PC-3 (cell line): ENCODE results near the gene MIA. TPM values are rescaled to one million over a fixed set of nuclear protein-coding genes. Genes with fewer than 3 reads are reported as not detected.
"Not testable (repeated sequence)": the region's sequence is repeated elsewhere in the genome, so short reads cannot be mapped to it uniquely, and the experiment has no call there.

Source experiments
- ATAC-seq: fragments of 200-7000 bp; cut with Tn5 transposase; 2 replicates; pipeline ENCODE4 v1.9.1; 2020; ENCODE audit warnings: mild to moderate bottlenecking, moderate library complexity
- BruUV-seq: library from RNA; stranded (reverse); fragments of 400-500 nt; replicated peaks from 2 replicates; lab custom pipeline; 2021; lab: Mats Ljungman, UMichigan
- CTCF ChIA-PET: fragments of 300-600 bp; sonication (Branson Sonifier 250); formaldehyde crosslinking; loops from one replicate; lab custom pipeline; 2022; ENCODE audit warnings: antibody characterized with exemption; lab: Charles Lee
- POLR2A ChIA-PET: fragments of 300-600 bp; sonication (Branson Sonifier 250); formaldehyde crosslinking; loops from one replicate; lab custom pipeline; 2022; ENCODE audit warnings: antibody characterized with exemption; ENCODE audit not compliant: unreplicated experiment; lab: Charles Lee
- DNase-seq: peaks from one replicate; pipeline ENCODE4 v3.0.0-alpha.2; 2015
- H2AFZ ChIP-seq: fragments of 300-600 bp; sonication (generic); 2 replicates; pipeline ENCODE4 v1.6.0; 2016; ENCODE audit warnings: antibody characterized with exemption, low read length
- H3F3A ChIP-seq: fragments of 300-600 bp; sonication (generic); one replicate; pipeline ENCODE4 v1.6.0; 2017; ENCODE audit warnings: antibody characterized with exemption, low read length, control low read depth, mild to moderate bottlenecking; ENCODE audit not compliant: unreplicated experiment
- H3K27ac ChIP-seq: fragments of 300-600 bp; sonication (generic); 2 replicates; pipeline ENCODE4 v1.5.1; 2016; ENCODE audit warnings: mild to moderate bottlenecking, low read length
- H3K27me3 ChIP-seq: fragments of 300-600 bp; sonication (generic); 2 replicates; pipeline ENCODE4 v1.6.1; 2016; ENCODE audit warnings: low read length, mixed read lengths
- H3K36me3 ChIP-seq: fragments of 300-600 bp; sonication (generic); 2 replicates; pipeline ENCODE4 v1.6.1; 2016; ENCODE audit warnings: low read depth, mixed run types, low read length, mixed read lengths
- H3K4me1 ChIP-seq: fragments of 300-600 bp; sonication (generic); 2 replicates; pipeline ENCODE4 v1.5.1; 2016; ENCODE audit warnings: low read length; ENCODE audit not compliant: insufficient read depth
- H3K4me2 ChIP-seq: fragments of 300-600 bp; sonication (generic); 2 replicates; pipeline ENCODE4 v1.6.0; 2016; ENCODE audit warnings: low read length
- H3K4me3 ChIP-seq: fragments of 300-600 bp; sonication (generic); 2 replicates; pipeline ENCODE4 v1.5.1; 2016; ENCODE audit warnings: mild to moderate bottlenecking, low read length, mixed read lengths
- H3K79me2 ChIP-seq: fragments of 300-600 bp; sonication (generic); 2 replicates; pipeline ENCODE4 v1.6.1; 2017; ENCODE audit warnings: low read length, mixed read lengths
- H3K9ac ChIP-seq: fragments of 300-600 bp; sonication (generic); 2 replicates; pipeline ENCODE4 v1.6.0; 2016; ENCODE audit warnings: mild to moderate bottlenecking, low read length
- H3K9me2 ChIP-seq: fragments of 300-600 bp; sonication (generic); replicated peaks from 2 replicates; pipeline ENCODE4 v1.6.1; 2016; ENCODE audit warnings: mixed run types, low read length, mixed read lengths
- H3K9me3 ChIP-seq: fragments of 300-600 bp; sonication (generic); 2 replicates; pipeline ENCODE4 v1.6.1; 2016; ENCODE audit warnings: low read length, mixed read lengths
- H4K20me1 ChIP-seq: fragments of 300-600 bp; sonication (generic); 2 replicates; pipeline ENCODE4 v1.6.1; 2016; ENCODE audit warnings: low read length, mixed read lengths
- CTCF ChIP-seq: fragments of 300-600 bp; sonication (generic); conservative IDR thresholded peaks from 2 replicates; pipeline ENCODE4 v1.5.1; 2017; ENCODE audit warnings: antibody characterized with exemption, low read depth, mild to moderate bottlenecking, low read length
- EZH2 ChIP-seq: fragments of 300-600 bp; sonication (generic); IDR thresholded peaks from one replicate; pipeline ENCODE4 v1.6.1; 2017; ENCODE audit warnings: antibody characterized with exemption, mild to moderate bottlenecking, low read length; ENCODE audit not compliant: unreplicated experiment
- EZH2phosphoT487 ChIP-seq: fragments of 300-600 bp; sonication (generic); IDR thresholded peaks from 2 replicates; pipeline ENCODE4 v1.6.1; 2018; ENCODE audit warnings: mild to moderate bottlenecking, antibody characterized with exemption, low read length, borderline replicate concordance
- intact Hi-C: fragments of 100-400 bp; cut with micrococcal nuclease; formaldehyde crosslinking; loops from 2 replicates; pipeline ENCODE4 v1.9.0; 2023
- total RNA-seq: library from RNA; depleted of rRNA; stranded (reverse); fragments of >200 nt; gene quantifications from 2 replicates; pipeline ENCODE4 v1.2.3, GENCODE V29; 2014

The MIA gene
- total RNA-seq, 1 experiment from 2014 or later = not detected

GRCh38 chr19:40815223-40815622, 39.9 kb downstream of the MIA start:
- ATAC-seq = no peak
- BruUV-seq = no TSS peak
- no peak for DNase-seq
- Histone ChIP-seq H2AFZ (no peak overlapping the region), H4K20me1 (no peaks in the 10 kb centered on the region), H3K27me3 (no peaks in the 10 kb centered on the region), H3K79me2 (no peaks in the 10 kb centered on the region), H3K4me2 (no peak overlapping the region), H3K27ac (no peak overlapping the region), H3K9me2 (no peaks in the 10 kb centered on the region), H3K36me3 (no peaks in the 10 kb centered on the region), H3K9me3 (no peaks in the 10 kb centered on the region), H3F3A (no peaks in the 10 kb centered on the region), H3K9ac (no peak overlapping the region), H3K4me1 (no peaks in the 10 kb centered on the region), H3K4me3 (no peak overlapping the region)
- no peak for TF ChIP-seq EZH2
- TF ChIP-seq EZH2phosphoT487 = no peak
- no peak for TF ChIP-seq CTCF
- ChIA-PET CTCF (no interaction called here), POLR2A (no interaction called here)
- intact Hi-C loops = loop anchor here (5.0 kb wide), 1 partner anchor 153 kb away; no protein-coding TSS in a partner anchor

GRCh38 chr19:40818480-40819399, 43.4 kb downstream of the MIA start:
- H3F3A ChIP-seq, DNase-seq, H2AFZ ChIP-seq, H3K9me2 ChIP-seq, POLR2A ChIA-PET, BruUV-seq, H3K27ac ChIP-seq, CTCF ChIA-PET, H3K4me1 ChIP-seq, H3K27me3 ChIP-seq, H3K9ac ChIP-seq, H3K36me3 ChIP-seq, H3K9me3 ChIP-seq, H3K4me3 ChIP-seq, H3K79me2 ChIP-seq, H4K20me1 ChIP-seq: not testable (repeated sequence)
- peak; percentile 80 for ATAC-seq
- TF ChIP-seq CTCF = peak; percentile 16; the same call in 1 of the 2 replicates
- peak overlapping the region; percentile 57 for H3K4me2 ChIP-seq
- intact Hi-C loops = loop anchor here (5.0 kb wide), 1 partner anchor 156 kb away; no protein-coding TSS in a partner anchor
